GM12865 (cell line): Measurements from ENCODE around the gene YPEL5.

ENCODE experiments used
- DNase-seq: peaks from one replicate; pipeline ENCODE4 v3.0.0; 2010; ENCODE audit warnings: low read depth
- H3K4me3 ChIP-seq: 2 replicates; pipeline ENCODE4 v1.5.1; 2011; ENCODE audit warnings: mild to moderate bottlenecking, low read depth, low read length, control low read depth
- CTCF ChIP-seq: IDR thresholded peaks from 2 replicates; pipeline ENCODE4 v1.5.1; 2011; ENCODE audit warnings: low read length, control low read depth, low read depth, inconsistent platforms; ENCODE audit not compliant: insufficient read depth; ENCODE audit errors: missing control alignments

YPEL5 gene

GRCh38 chr2:30190637-30191036, 43.8 kb downstream of the YPEL5 start:
- DNase-seq: no peak
- TF ChIP-seq CTCF: no peak
- no peak overlapping the region for H3K4me3 ChIP-seq

DNA sequence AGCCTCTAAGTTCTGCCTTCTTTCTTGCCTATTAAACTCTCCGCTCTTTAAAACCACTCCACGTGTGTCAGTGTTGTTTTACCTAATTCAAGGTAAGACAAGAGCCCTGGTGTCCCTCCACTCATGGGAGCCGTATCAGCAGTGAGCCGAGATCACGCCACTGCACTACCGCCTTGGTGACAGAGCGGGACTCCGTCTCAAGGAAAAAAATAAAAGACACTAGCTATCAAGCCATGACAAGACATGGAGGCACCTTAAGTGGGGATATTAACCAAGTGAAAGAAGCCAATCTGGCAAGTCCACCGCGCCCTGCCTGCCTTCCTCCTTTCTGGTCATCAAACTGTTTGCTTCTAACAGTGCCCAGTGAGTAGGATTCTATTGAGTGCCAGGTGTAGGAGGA, 44.3 kb downstream of the YPEL5 start:
- TF ChIP-seq CTCF: no peak
- H3K4me3 ChIP-seq: no peak overlapping the region
- no peak for DNase-seq

GRCh38 chr2:30191819-30192271, 45.0 kb downstream of the YPEL5 start:
- no peak for TF ChIP-seq CTCF
- no peak overlapping the region for H3K4me3 ChIP-seq
- DNase-seq: no peak

DNA sequence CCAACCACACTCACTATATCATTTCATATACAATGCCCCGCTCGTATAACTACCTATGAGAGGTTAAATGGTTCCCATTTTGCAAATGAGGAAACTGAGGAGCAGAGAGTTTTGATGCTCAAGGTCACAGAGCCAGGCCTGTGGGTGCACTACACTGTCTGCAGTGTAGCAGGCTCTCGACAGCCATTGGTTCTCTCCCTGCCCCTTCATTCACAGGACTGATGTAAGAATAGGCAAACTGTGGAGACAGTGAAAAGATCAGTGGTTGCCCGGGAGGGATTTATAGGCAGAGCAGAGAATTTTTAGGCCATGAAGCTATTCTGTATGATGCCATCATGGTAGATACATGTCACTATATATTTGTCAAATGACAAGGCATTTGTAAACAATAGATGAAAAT, 45.5 kb downstream of the YPEL5 start:
- DNase-seq: no peak
- TF ChIP-seq CTCF: no peak
- no peak overlapping the region for H3K4me3 ChIP-seq

GRCh38 chr2:30193104-30193681, 46.4 kb downstream of the YPEL5 start:
- no peak overlapping the region for H3K4me3 ChIP-seq
- no peak for DNase-seq
- TF ChIP-seq CTCF: no peak

DNA sequence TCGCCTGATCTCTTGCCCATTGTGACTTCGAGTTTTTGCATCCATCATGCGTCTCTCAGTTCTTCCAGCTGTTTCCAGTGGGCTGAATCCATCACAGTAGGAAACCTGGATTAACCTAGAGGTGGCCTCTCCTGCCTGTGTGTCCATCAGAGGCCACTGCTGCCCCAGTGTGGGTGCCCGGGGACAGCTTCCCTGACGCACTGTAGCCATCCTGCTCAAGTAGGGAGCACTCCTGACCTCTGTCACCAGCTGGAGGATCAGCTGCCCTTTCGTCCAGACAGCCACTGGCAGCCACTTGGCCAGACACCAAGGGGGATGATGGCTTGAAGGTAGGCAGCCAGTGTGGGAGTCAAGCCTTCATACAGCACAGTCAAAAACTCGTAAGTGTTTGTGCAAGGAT, 47.6 kb downstream of the YPEL5 start:
- DNase-seq: no peak
- no peak overlapping the region for H3K4me3 ChIP-seq
- no peak for TF ChIP-seq CTCF

DNA sequence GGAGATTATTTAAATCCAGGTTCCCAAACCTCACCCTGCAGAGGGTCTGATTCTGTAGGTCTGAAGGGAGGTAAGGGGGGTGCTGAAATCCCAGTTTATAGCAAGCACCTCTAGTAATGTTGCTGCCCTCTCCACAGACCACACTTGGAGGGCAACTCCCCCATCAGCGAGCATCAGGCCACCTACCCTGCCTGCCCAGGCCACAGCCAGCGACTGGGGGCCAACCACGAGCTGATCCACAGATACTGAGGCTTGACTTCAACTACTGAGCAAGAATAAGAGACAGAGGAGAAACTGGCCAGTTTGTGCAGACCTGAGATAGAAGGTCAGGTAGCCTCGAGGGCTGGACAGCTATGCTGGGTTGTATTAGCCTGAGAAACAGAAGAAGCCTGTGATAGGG, 48.2 kb downstream of the YPEL5 start:
- H3K4me3 ChIP-seq: no peak overlapping the region
- no peak for DNase-seq
- no peak for TF ChIP-seq CTCF
